ENCODE data around the gene BAIAP2L1.

The BAIAP2L1 gene

GRCh38 chr7:98315318-98315993 lies 85.4 kb downstream of the BAIAP2L1 start (continued):
- TF ChIP-seq ZFP69B (tag by site-specific recombination; IDR thresholded peaks at IDR 0.05), result no peak
- no peak for TF ChIP-seq GLIS1 (tag by site-specific recombination; IDR thresholded peaks at IDR 0.05)
- TF ChIP-seq ZNF513 (tag by site-specific recombination; IDR thresholded peaks at IDR 0.05), result no peak
- TF ChIP-seq ZBTB6 (tag by site-specific recombination; IDR thresholded peaks at IDR 0.05), result no peak
- no peak for TF ChIP-seq ATF2 (tag by site-specific recombination; IDR thresholded peaks at IDR 0.05; ENCODE audit: low read depth)
- no peak for TF ChIP-seq KLF10 (tag by site-specific recombination; IDR thresholded peaks at IDR 0.05)
- TF ChIP-seq ZNF658 (tag by site-specific recombination; IDR thresholded peaks at IDR 0.05), result no peak
- TF ChIP-seq ZNF404 (tag by site-specific recombination; IDR thresholded peaks at IDR 0.05), result no peak
- TF ChIP-seq ZNF561 (tag by site-specific recombination; IDR thresholded peaks at IDR 0.05; ENCODE audit: borderline replicate concordance), result no peak
- TF ChIP-seq ZNF580 (tag by site-specific recombination; IDR thresholded peaks at IDR 0.05), result no peak

GRCh38 chr7:98314469-98314868 lies 86.4 kb downstream of the BAIAP2L1 start:
- ChIA-PET CTCF (interaction anchor here (0.6 to 1.1 kb wide), 3 partner anchors 25 to 87 kb away, joined by 3 to 5 read pairs (median 4); partner anchors contain the start of gene BAIAP2L1), POLR2A (interaction anchor here (0.6 to 1.4 kb wide), 2 partner anchors 87 to 1061 kb away, joined by 3 to 7 read pairs; partner anchors contain the start of gene BAIAP2L1)
- Histone ChIP-seq H3K4me1 (ENCODE audit: control insufficient read depth, insufficient read depth, low read length) (no peaks in the 10 kb centered on the region), H3K4me3 (ENCODE audit: low read depth, low read length) (no peak overlapping the region), H3K9me3 (ENCODE audit: control insufficient read depth, insufficient read depth, low read depth, low read length) (no peaks in the 10 kb centered on the region), H3K36me3 (ENCODE audit: control insufficient read depth in 2 of 2, insufficient read depth in 1 of 2, low read length in 2 of 2) (peaks cover 16 to 60% of the 10 kb centered on the region in 2 experiments; a peak in 2 of 3 replicates), H3K27ac (ENCODE audit: extremely low read depth, low read depth, low read length) (no peak overlapping the region)
- peak; percentile 75 for TF ChIP-seq ATF2 (tag by site-specific recombination; IDR thresholded peaks at IDR 0.05; ENCODE audit: low read depth)
- 0 out of 2 replicates have a peak, but pooled peaks have one; percentile 20 for TF ChIP-seq ZNF600 (tag by site-specific recombination; IDR thresholded peaks at IDR 0.05)
- TF ChIP-seq BCL6B (tag by site-specific recombination; IDR thresholded peaks at IDR 0.05), result peak; percentile 29; the same call in 1 of the 2 replicates
- no peak for TF ChIP-seq ZNF530 (tag by site-specific recombination; IDR thresholded peaks at IDR 0.05; ENCODE audit: low read depth)
- TF ChIP-seq ZNF239 (tag by site-specific recombination; IDR thresholded peaks at IDR 0.05), result no peak
- 0 out of 2 replicates have a peak, but pooled peaks have one; percentile 43 for TF ChIP-seq ZNF24 (tag by site-specific recombination; IDR thresholded peaks at IDR 0.05)
- peak; percentile 42; the same call in 1 of the 2 replicates for TF ChIP-seq ZBTB21 (tag by site-specific recombination; IDR thresholded peaks at IDR 0.05)
